ENCODE data around the gene CCNC. TPM values are rescaled to one million over a fixed set of nuclear protein-coding genes. Genes with fewer than 3 reads are reported as not detected.

CCNC gene
- total and polyA plus RNA-seq, 2 of the 13 experiments (the other 11 are each of a cell fraction or from before 2014, with no cell fraction given), result 69.6 to 141 TPM

- no peak for TF ChIP-seq ADNP (CRISPR knock-in tag; IDR thresholded peaks at IDR 0.05)
- no peak for TF ChIP-seq ZNF784 (CRISPR knock-in tag; IDR thresholded peaks at IDR 0.05; ENCODE audit: borderline replicate concordance)
- TF ChIP-seq ZSCAN22 (CRISPR knock-in tag; IDR thresholded peaks at IDR 0.05), result no peak
- no peak for TF ChIP-seq ZNF703 (CRISPR knock-in tag; IDR thresholded peaks at IDR 0.05; ENCODE audit: borderline replicate concordance)
- TF ChIP-seq ZNF383 (CRISPR knock-in tag; IDR thresholded peaks at IDR 0.05; ENCODE audit: borderline replicate concordance), result no peak
- TF ChIP-seq ZNF451 (CRISPR knock-in tag; IDR thresholded peaks at IDR 0.05), result 0 out of 2 replicates have a peak, but pooled peaks have one; percentile 11
- TF ChIP-seq ZNF841 (CRISPR knock-in tag; IDR thresholded peaks at IDR 0.05; ENCODE audit: borderline replicate concordance), result no peak
- TF ChIP-seq ZNF619 (CRISPR knock-in tag; IDR thresholded peaks at IDR 0.05), result 0 out of 2 replicates have a peak, but pooled peaks have one; percentile 6
- TF ChIP-seq, protein P1, sequence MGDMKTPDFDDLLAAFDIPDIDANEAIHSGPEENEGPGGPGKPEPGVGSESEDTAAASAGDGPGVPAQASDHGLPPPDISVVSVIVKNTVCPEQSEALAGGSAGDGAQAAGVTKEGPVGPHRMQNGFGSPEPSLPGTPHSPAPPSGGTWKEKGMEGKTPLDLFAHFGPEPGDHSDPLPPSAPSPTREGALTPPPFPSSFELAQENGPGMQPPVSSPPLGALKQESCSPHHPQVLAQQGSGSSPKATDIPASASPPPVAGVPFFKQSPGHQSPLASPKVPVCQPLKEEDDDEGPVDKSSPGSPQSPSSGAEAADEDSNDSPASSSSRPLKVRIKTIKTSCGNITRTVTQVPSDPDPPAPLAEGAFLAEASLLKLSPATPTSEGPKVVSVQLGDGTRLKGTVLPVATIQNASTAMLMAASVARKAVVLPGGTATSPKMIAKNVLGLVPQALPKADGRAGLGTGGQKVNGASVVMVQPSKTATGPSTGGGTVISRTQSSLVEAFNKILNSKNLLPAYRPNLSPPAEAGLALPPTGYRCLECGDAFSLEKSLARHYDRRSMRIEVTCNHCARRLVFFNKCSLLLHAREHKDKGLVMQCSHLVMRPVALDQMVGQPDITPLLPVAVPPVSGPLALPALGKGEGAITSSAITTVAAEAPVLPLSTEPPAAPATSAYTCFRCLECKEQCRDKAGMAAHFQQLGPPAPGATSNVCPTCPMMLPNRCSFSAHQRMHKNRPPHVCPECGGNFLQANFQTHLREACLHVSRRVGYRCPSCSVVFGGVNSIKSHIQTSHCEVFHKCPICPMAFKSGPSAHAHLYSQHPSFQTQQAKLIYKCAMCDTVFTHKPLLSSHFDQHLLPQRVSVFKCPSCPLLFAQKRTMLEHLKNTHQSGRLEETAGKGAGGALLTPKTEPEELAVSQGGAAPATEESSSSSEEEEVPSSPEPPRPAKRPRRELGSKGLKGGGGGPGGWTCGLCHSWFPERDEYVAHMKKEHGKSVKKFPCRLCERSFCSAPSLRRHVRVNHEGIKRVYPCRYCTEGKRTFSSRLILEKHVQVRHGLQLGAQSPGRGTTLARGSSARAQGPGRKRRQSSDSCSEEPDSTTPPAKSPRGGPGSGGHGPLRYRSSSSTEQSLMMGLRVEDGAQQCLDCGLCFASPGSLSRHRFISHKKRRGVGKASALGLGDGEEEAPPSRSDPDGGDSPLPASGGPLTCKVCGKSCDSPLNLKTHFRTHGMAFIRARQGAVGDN (CRISPR knock-in tag; IDR thresholded peaks at IDR 0.05), result no peak
- no peak for TF ChIP-seq KLF11 (CRISPR knock-in tag; IDR thresholded peaks at IDR 0.05)
- peak; percentile 63 for TF ChIP-seq ZMYM3 (CRISPR knock-in tag; IDR thresholded peaks at IDR 0.05)
- TF ChIP-seq, protein P2, sequence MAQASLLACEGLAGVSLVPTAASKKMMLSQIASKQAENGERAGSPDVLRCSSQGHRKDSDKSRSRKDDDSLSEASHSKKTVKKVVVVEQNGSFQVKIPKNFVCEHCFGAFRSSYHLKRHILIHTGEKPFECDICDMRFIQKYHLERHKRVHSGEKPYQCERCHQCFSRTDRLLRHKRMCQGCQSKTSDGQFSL (CRISPR knock-in tag; IDR thresholded peaks at IDR 0.05), result no peak
- no peak for TF ChIP-seq HOXA3 (CRISPR knock-in tag; IDR thresholded peaks at IDR 0.05)
- TF ChIP-seq NFATC3 (CRISPR knock-in tag; IDR thresholded peaks at IDR 0.05), result no peak
- TF ChIP-seq, protein P3, sequence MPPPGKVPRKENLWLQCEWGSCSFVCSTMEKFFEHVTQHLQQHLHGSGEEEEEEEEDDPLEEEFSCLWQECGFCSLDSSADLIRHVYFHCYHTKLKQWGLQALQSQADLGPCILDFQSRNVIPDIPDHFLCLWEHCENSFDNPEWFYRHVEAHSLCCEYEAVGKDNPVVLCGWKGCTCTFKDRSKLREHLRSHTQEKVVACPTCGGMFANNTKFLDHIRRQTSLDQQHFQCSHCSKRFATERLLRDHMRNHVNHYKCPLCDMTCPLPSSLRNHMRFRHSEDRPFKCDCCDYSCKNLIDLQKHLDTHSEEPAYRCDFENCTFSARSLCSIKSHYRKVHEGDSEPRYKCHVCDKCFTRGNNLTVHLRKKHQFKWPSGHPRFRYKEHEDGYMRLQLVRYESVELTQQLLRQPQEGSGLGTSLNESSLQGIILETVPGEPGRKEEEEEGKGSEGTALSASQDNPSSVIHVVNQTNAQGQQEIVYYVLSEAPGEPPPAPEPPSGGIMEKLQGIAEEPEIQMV (CRISPR knock-in tag; IDR thresholded peaks at IDR 0.05; ENCODE audit: low read depth), result no peak
- no peak for TF ChIP-seq ZBTB33 (CRISPR knock-in tag; IDR thresholded peaks at IDR 0.05)
- no peak for TF ChIP-seq ZNF496 (CRISPR knock-in tag; IDR thresholded peaks at IDR 0.05; ENCODE audit: insufficient replicate concordance)
- TF ChIP-seq IRF9 (CRISPR knock-in tag; IDR thresholded peaks at IDR 0.05; ENCODE audit: borderline replicate concordance), result 0 out of 2 replicates have a peak, but pooled peaks have one; percentile 7
- TF ChIP-seq ZFP62 (CRISPR knock-in tag; IDR thresholded peaks at IDR 0.05), result no peak
- TF ChIP-seq MEIS1 (CRISPR knock-in tag; IDR thresholded peaks at IDR 0.05; ENCODE audit: borderline replicate concordance), result no peak
Observed at GRCh38 chr6:99521633-99522151, 46.8 kb downstream of the CCNC start (continued).
